ENCODE results near the gene BCL11A.

The BCL11A gene

DNA sequence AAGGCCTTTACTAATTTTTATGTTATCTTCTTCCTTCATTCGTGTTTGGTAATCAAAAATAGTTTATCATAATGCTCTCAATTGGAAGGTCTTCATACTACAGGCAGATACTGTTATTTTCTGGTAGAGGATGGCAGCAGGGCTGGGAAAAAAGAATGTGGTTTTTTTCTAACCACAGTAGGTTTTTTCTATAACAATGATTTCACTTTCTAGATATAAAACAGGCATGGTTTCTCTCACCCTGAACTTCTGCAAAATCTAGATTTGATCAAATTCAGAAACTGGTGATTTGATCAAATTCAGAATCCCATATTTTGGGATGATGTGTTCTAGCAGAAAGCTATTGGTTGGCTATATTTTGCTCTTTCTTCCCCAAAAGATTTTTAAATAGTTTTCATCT is 27.6 kb downstream of the BCL11A start:
- no peak for DNase-seq (ENCODE audit: low read depth)

DNA sequence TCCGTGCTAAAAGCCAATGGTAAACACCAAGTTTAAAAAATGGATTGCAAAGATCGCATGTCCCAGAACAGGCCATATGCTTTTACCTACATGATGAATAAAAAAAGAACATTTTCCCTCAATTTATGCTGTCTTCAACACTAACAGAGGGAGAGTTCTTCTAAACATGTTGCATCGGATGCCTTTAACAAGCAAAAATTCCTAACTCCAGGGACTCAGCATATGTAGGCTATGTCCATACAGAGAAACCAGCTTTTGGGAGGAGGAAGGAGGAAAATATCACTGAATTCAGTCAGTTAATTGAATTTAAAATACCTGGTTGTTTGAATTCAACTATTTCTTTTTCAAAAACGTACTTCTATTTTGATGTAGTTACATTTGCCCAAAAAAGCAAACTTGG is 28.6 kb downstream of the BCL11A start:
- no peak for DNase-seq (ENCODE audit: low read depth)

GRCh38 chr2:60523963-60524362 is 29.5 kb downstream of the BCL11A start:
- no peak for DNase-seq (ENCODE audit: low read depth)

GRCh38 chr2:60522462-60522861 is 31.0 kb downstream of the BCL11A start:
- no peak for DNase-seq (ENCODE audit: low read depth)

DNA sequence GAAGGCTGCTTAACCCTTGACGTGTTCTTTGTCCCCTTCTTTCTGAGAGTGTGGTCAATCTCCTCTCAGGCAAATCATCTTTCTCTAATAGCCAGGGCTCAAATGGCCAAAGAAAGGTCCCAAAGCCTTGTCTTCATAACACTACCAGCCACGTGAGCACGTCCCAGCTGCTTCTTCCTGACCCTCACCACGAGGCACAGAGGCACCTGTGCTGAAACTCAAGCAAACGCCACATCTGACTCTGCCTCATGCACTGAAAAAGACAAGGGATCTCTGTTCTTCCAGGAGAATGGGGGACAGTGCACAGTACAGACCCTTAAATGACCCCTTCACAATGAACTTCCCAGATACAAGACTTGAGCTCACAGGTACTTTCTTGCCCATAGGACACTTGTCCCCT is 31.8 kb downstream of the BCL11A start:
- no peak for DNase-seq (ENCODE audit: low read depth)

- DNase-seq (ENCODE audit: low read depth), result no peak
These were observed 32.4 kb downstream of the BCL11A start for GRCh38 chr2:60520917-60521539.

GRCh38 chr2:60520151-60520876 is 33.1 kb downstream of the BCL11A start:
- no peak for DNase-seq (ENCODE audit: low read depth)

DNA sequence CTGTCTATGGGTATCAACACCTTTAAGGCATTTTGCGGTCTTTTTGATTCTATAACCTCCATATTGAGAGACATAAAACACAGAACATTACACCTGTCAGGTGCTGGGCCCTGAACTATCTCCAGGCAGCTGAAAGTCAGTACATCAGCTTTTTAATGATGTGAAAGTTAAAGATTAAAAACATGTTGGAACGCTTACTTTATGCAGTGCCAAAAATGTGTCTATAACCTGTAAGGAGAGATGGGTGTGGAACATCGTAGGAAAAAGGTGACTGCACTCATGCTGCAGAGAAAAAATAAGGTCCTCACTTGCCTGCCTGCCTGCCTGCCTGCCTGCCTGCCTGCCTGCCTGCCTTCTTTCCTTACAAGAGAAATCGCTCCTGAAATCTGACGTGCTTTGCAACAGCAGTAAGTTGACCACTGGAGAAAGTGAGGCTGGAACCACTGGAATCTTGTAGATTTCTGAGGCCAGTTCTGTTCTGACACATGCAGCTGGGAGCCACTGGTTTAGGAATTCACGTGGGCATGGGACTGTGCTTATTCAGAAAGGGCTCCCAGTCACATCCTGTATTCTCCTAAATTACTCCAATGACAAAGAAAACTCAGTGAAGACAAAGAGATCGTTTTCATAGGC is 34.1 kb downstream of the BCL11A start:
- no peak for DNase-seq (ENCODE audit: low read depth)

DNA sequence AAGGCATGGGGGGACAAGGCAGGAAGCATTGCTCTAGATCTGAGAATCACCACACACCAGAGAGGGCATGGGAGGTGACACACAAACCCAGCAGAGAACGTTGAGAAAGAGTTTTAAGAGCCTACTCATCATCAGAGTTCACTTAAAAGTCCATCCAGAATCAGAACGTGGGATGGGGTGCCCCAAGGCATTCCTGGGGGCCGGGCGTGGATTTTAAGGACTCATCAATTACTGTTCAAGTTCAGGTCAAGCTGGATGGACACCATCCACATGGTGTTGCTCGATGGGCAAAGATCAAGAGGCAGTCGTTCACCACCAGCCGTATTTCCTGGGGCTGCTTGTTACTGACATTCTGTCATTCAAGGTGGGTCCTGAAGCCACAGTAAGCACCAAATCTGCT is 34.9 kb downstream of the BCL11A start:
- DNase-seq (ENCODE audit: low read depth), result no peak

- no peak for DNase-seq (ENCODE audit: low read depth)
These were observed 36.0 kb downstream of the BCL11A start for GRCh38 chr2:60517446-60517845.

DNA sequence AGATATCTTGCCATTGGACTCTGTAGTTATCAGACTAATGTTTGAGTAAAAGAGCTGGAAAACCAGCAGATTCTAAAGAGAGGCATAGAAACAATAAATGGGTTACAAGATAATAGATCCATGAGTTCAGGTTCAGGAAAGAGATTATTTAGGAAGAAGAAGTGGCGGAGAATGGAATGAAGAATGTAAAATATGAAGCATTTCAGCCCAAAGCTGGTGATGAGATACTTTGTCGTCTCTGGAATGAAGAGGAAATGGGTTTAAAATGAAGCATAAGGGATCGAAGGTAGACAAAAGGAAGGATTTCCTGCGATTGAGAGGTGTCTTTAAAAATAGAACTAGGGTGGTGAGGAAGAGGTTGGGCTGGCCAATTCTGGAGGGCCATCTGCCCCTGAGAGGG is 36.6 kb downstream of the BCL11A start:
- no peak for DNase-seq (ENCODE audit: low read depth)

GRCh38 chr2:60516383-60516811 is 37.1 kb downstream of the BCL11A start:
- DNase-seq (ENCODE audit: low read depth), result no peak

GRCh38 chr2:60515721-60516226 is 37.7 kb downstream of the BCL11A start:
- DNase-seq (ENCODE audit: low read depth), result no peak

- no peak for DNase-seq (ENCODE audit: low read depth)
These were observed 39.5 kb downstream of the BCL11A start for GRCh38 chr2:60513996-60514395.

GRCh38 chr2:60513191-60513590 is 40.3 kb downstream of the BCL11A start:
- DNase-seq (ENCODE audit: low read depth), result no peak

DNA sequence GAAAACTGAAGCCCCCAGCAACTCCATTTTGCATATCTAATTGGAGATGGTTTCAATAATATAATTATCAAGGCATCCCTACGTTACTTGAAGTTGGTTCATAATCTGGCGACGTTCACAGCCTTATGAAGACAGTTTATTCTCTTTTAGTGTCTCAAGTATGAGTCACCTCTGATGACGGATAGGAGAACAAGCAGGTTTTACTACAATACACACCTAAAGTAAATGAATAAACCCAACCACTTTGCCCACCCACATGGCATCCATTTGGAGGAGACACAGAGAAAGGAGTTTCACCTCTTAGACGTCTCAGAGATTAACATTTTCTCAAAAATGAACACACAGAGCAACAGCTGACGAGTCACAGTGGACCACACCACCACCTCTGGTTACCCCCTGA is 40.8 kb downstream of the BCL11A start:
- DNase-seq (ENCODE audit: low read depth), result no peak

GRCh38 chr2:60512062-60512622 is 41.3 kb downstream of the BCL11A start:
- no peak for DNase-seq (ENCODE audit: low read depth)

- no peak for DNase-seq (ENCODE audit: low read depth)
These were observed 42.7 kb downstream of the BCL11A start for GRCh38 chr2:60510713-60511112.

GRCh38 chr2:60509066-60509465 is 44.4 kb downstream of the BCL11A start:
- no peak for DNase-seq (ENCODE audit: low read depth)

DNA sequence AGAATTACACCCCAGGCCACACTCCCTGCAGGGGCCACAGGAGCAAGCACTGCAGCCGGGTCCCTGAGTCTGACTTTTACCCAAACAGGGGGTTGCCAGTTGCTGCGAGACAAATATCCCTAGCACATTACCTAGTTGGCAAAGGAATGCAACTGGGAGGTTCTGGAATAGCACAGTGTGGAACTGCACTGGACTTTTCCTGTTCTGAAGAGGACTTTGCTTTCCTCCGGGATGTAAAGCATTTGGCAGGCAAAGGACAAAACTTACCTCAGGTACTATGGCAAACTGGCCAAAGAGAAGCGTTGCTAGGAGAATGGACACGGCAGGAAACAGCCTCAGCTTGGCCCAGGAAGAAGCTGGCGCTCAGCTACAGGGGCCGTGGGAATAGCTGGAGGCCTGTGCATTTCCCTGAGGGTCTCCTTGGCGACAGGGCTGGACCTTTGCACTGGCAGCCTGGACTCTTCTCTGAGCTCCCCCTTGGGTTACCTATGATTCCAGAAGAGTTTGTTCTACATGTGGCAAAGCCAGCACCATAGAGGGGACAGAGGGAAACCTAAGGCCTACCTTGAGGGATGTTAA is 45.0 kb downstream of the BCL11A start:
- no peak for DNase-seq (ENCODE audit: low read depth)

DNA sequence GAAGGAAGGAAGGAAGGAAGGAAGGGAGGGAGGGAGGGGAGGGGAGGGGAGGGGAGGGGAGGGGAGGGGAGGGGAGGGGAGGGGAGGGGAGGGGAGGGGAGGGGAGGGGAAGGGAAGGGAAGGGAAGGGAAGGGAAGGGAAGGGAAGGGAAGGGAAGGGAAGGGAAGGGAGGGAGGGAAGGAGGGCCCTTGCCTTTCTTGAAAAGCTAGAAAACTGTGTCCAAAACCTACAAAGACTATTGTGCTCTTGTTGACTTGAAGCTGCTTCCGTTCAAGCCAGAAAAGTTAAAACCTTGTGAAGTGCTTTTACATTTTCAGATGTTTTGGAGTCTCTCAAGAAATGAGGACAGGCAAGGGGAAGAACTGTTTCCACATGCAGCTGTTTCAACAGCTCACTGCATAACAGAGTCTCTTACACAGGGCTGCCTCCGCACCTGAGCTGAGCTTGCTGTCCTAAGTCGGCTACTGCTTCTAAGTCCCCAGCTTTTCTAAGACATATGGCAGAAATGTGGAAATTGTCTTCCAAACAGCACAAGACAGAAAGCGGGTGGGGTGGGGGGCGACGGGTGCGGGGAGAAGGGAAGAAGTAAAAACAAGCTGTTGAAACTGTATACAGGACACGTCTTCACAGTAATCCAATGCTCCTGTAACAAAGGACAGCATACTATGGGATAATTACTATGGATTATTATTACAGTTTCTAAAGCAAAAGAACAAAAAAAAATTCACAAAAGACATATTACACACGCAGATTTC is 46.1 kb downstream of the BCL11A start:
- no peak for DNase-seq (ENCODE audit: low read depth)

- DNase-seq (ENCODE audit: low read depth), result no peak
These were observed 47.6 kb downstream of the BCL11A start for GRCh38 chr2:60505880-60506260.
